HG03442 (cell line): ENCODE data around the gene ATXN8OS.
"Not testable (repeated sequence)": the region's sequence is repeated elsewhere in the genome, so short reads cannot be mapped to it uniquely, and the experiment has no call there.

ENCODE experiments used
- ATAC-seq: cut with Tn5 transposase; IDR thresholded peaks from one replicate; pipeline ENCODE4 v1.9.1; 2021; ENCODE audit warnings: mild to moderate bottlenecking, moderate library complexity; ENCODE audit not compliant: unreplicated experiment

The ATXN8OS gene

GRCh38 chr13:70107498-70108281 is at the start of gene ATXN8OS:
Gene ATXN8OS, plus strand, starts transcription at chr13:70107826.
- no peak for ATAC-seq

GRCh38 chr13:70080012-70080411 is 27.6 kb upstream of the ATXN8OS start:
- ATAC-seq, result no peak

GRCh38 chr13:70087247-70087646 is 20.4 kb upstream of the ATXN8OS start:
- ATAC-seq, result no peak

GRCh38 chr13:70088926-70089325 is 18.7 kb upstream of the ATXN8OS start:
- no peak for ATAC-seq

- ATAC-seq, result no peak
These were observed 17.4 kb upstream of the ATXN8OS start for GRCh38 chr13:70090036-70090723.

- no peak for ATAC-seq
These were observed 9.0 kb upstream of the ATXN8OS start for GRCh38 chr13:70098669-70099068.

GRCh38 chr13:70104481-70104880 is 3.1 kb upstream of the ATXN8OS start:
- no peak for ATAC-seq

GRCh38 chr13:70107125-70107497 is 515 bp upstream of the ATXN8OS start:
- no peak for ATAC-seq

GRCh38 chr13:70108356-70109105 is 905 bp downstream of the ATXN8OS start, which contains the start of gene KLHL1:
Gene KLHL1, minus strand, starts transcription at chr13:70108452. Its CDS starts 753 bp downstream, at chr13:70107699.
- no peak for ATAC-seq

- no peak for ATAC-seq
These were observed 9.8 kb downstream of the ATXN8OS start for GRCh38 chr13:70117338-70117905.

GRCh38 chr13:70125693-70126092 is 18.1 kb downstream of the ATXN8OS start:
- ATAC-seq, result no peak

- no peak for ATAC-seq
These were observed 20.5 kb downstream of the ATXN8OS start for GRCh38 chr13:70128098-70128497.

GRCh38 chr13:70142658-70143057 is 35.0 kb downstream of the ATXN8OS start:
- not testable (repeated sequence) for ATAC-seq

- ATAC-seq, result no peak
These were observed 54.5 kb downstream of the ATXN8OS start for GRCh38 chr13:70162141-70162540.

GRCh38 chr13:70170689-70171088 is 63.1 kb downstream of the ATXN8OS start:
- no peak for ATAC-seq

- ATAC-seq, result no peak
These were observed 63.5 kb downstream of the ATXN8OS start for GRCh38 chr13:70171151-70171550.

GRCh38 chr13:70172946-70173597 is 65.4 kb downstream of the ATXN8OS start:
- ATAC-seq, result no peak

GRCh38 chr13:70173598-70173959 is 66.0 kb downstream of the ATXN8OS start:
- ATAC-seq, result no peak

- no peak for ATAC-seq
These were observed 70.7 kb downstream of the ATXN8OS start for GRCh38 chr13:70178346-70178745.
